PC-3 (cell line): ENCODE data around the gene PRDM5. TPM values are rescaled to one million over a fixed set of nuclear protein-coding genes. Genes with fewer than 3 reads are reported as not detected.

ENCODE experiments used
- ATAC-seq: fragments of 200-7000 bp; cut with Tn5 transposase; 2 replicates; pipeline ENCODE4 v1.9.1; 2020; ENCODE audit warnings: mild to moderate bottlenecking, moderate library complexity
- BruUV-seq: library from RNA; stranded (reverse); fragments of 400-500 nt; replicated peaks from 2 replicates; lab custom pipeline; 2021; lab: Mats Ljungman, UMichigan
- CTCF ChIA-PET: fragments of 300-600 bp; sonication (Branson Sonifier 250); formaldehyde crosslinking; loops from one replicate; lab custom pipeline; 2022; ENCODE audit warnings: antibody characterized with exemption; lab: Charles Lee
- POLR2A ChIA-PET: fragments of 300-600 bp; sonication (Branson Sonifier 250); formaldehyde crosslinking; loops from one replicate; lab custom pipeline; 2022; ENCODE audit warnings: antibody characterized with exemption; ENCODE audit not compliant: unreplicated experiment; lab: Charles Lee
- DNase-seq: peaks from one replicate; pipeline ENCODE4 v3.0.0-alpha.2; 2015
- H2AFZ ChIP-seq: fragments of 300-600 bp; sonication (generic); 2 replicates; pipeline ENCODE4 v1.6.0; 2016; ENCODE audit warnings: antibody characterized with exemption, low read length
- H3F3A ChIP-seq: fragments of 300-600 bp; sonication (generic); one replicate; pipeline ENCODE4 v1.6.0; 2017; ENCODE audit warnings: antibody characterized with exemption, low read length, control low read depth, mild to moderate bottlenecking; ENCODE audit not compliant: unreplicated experiment
- H3K27ac ChIP-seq: fragments of 300-600 bp; sonication (generic); 2 replicates; pipeline ENCODE4 v1.5.1; 2016; ENCODE audit warnings: mild to moderate bottlenecking, low read length
- H3K27me3 ChIP-seq: fragments of 300-600 bp; sonication (generic); 2 replicates; pipeline ENCODE4 v1.6.1; 2016; ENCODE audit warnings: low read length, mixed read lengths
- H3K36me3 ChIP-seq: fragments of 300-600 bp; sonication (generic); 2 replicates; pipeline ENCODE4 v1.6.1; 2016; ENCODE audit warnings: low read depth, mixed run types, low read length, mixed read lengths
- H3K4me1 ChIP-seq: fragments of 300-600 bp; sonication (generic); 2 replicates; pipeline ENCODE4 v1.5.1; 2016; ENCODE audit warnings: low read length; ENCODE audit not compliant: insufficient read depth
- H3K4me2 ChIP-seq: fragments of 300-600 bp; sonication (generic); 2 replicates; pipeline ENCODE4 v1.6.0; 2016; ENCODE audit warnings: low read length
- H3K4me3 ChIP-seq: fragments of 300-600 bp; sonication (generic); 2 replicates; pipeline ENCODE4 v1.5.1; 2016; ENCODE audit warnings: mild to moderate bottlenecking, low read length, mixed read lengths
- H3K79me2 ChIP-seq: fragments of 300-600 bp; sonication (generic); 2 replicates; pipeline ENCODE4 v1.6.1; 2017; ENCODE audit warnings: low read length, mixed read lengths
- H3K9ac ChIP-seq: fragments of 300-600 bp; sonication (generic); 2 replicates; pipeline ENCODE4 v1.6.0; 2016; ENCODE audit warnings: mild to moderate bottlenecking, low read length
- H3K9me2 ChIP-seq: fragments of 300-600 bp; sonication (generic); replicated peaks from 2 replicates; pipeline ENCODE4 v1.6.1; 2016; ENCODE audit warnings: mixed run types, low read length, mixed read lengths
- H3K9me3 ChIP-seq: fragments of 300-600 bp; sonication (generic); 2 replicates; pipeline ENCODE4 v1.6.1; 2016; ENCODE audit warnings: low read length, mixed read lengths
- H4K20me1 ChIP-seq: fragments of 300-600 bp; sonication (generic); 2 replicates; pipeline ENCODE4 v1.6.1; 2016; ENCODE audit warnings: low read length, mixed read lengths
- EZH2 ChIP-seq: fragments of 300-600 bp; sonication (generic); IDR thresholded peaks from one replicate; pipeline ENCODE4 v1.6.1; 2017; ENCODE audit warnings: antibody characterized with exemption, mild to moderate bottlenecking, low read length; ENCODE audit not compliant: unreplicated experiment
- EZH2phosphoT487 ChIP-seq: fragments of 300-600 bp; sonication (generic); IDR thresholded peaks from 2 replicates; pipeline ENCODE4 v1.6.1; 2018; ENCODE audit warnings: mild to moderate bottlenecking, antibody characterized with exemption, low read length, borderline replicate concordance
- intact Hi-C: fragments of 100-400 bp; cut with micrococcal nuclease; formaldehyde crosslinking; loops from 2 replicates; pipeline ENCODE4 v1.9.0; 2023
- total RNA-seq: library from RNA; depleted of rRNA; stranded (reverse); fragments of >200 nt; gene quantifications from 2 replicates; pipeline ENCODE4 v1.2.3, GENCODE V29; 2014
- TF ChIP-seq, protein P1 (sequence below): fragments of 300-600 bp; sonication (generic); conservative IDR thresholded peaks from 2 replicates; pipeline ENCODE4 v1.5.1; 2017; ENCODE audit warnings: antibody characterized with exemption, low read depth, mild to moderate bottlenecking, low read length

Gene PRDM5
- total RNA-seq, 1 experiment from 2014 or later, result 2.4 TPM

DNA sequence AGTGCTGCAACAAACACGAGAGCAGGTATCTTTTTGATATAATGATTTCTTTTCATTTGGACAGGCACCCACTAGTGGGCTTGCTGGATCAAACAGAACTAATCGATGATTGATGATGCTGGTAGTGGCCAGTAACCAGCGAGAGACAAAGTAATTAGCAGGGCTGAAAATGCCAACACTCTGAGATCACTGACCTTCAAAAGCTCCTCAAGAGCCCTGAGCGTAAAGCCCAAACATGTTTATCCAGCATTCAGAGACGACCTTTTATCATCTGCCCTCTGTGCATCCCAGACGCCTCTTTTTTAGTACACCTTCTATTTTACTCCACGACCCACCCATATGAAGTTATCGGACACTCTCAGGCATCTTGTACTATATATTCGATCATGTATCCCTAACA, 186.2 kb downstream of the PRDM5 start:
- Histone ChIP-seq H3K9me3 (no peaks in the 10 kb centered on the region), H3K4me3 (no peak overlapping the region), H3K36me3 (no peaks in the 10 kb centered on the region), H3K9ac (no peak overlapping the region), H3K27me3 (no peaks in the 10 kb centered on the region), H2AFZ (no peak overlapping the region), H3K9me2 (no peaks in the 10 kb centered on the region), H3F3A (no peaks in the 10 kb centered on the region), H3K79me2 (no peaks in the 10 kb centered on the region), H3K4me1 (no peaks in the 10 kb centered on the region), H4K20me1 (no peaks in the 10 kb centered on the region), H3K4me2 (no peak overlapping the region), H3K27ac (no peak overlapping the region)
- intact Hi-C loops, result no loop called here
- ChIA-PET CTCF (no interaction called here), POLR2A (no interaction called here)
- no peak for TF ChIP-seq EZH2phosphoT487
- TF ChIP-seq, protein P1, sequence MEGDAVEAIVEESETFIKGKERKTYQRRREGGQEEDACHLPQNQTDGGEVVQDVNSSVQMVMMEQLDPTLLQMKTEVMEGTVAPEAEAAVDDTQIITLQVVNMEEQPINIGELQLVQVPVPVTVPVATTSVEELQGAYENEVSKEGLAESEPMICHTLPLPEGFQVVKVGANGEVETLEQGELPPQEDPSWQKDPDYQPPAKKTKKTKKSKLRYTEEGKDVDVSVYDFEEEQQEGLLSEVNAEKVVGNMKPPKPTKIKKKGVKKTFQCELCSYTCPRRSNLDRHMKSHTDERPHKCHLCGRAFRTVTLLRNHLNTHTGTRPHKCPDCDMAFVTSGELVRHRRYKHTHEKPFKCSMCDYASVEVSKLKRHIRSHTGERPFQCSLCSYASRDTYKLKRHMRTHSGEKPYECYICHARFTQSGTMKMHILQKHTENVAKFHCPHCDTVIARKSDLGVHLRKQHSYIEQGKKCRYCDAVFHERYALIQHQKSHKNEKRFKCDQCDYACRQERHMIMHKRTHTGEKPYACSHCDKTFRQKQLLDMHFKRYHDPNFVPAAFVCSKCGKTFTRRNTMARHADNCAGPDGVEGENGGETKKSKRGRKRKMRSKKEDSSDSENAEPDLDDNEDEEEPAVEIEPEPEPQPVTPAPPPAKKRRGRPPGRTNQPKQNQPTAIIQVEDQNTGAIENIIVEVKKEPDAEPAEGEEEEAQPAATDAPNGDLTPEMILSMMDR, result no peak
- no peak for TF ChIP-seq EZH2
- ATAC-seq (no peak), DNase-seq (no peak)
- no TSS peak for BruUV-seq

GRCh38 chr4:120733968-120734367, 188.6 kb downstream of the PRDM5 start:
- no peaks in the 10 kb centered on the region for H4K20me1 ChIP-seq
- H3K27me3 ChIP-seq, result no peaks in the 10 kb centered on the region
- TF ChIP-seq, protein P1, result no peak
- TF ChIP-seq EZH2phosphoT487 (no peak), EZH2 (no peak)
- H3K4me1 ChIP-seq, result no peaks in the 10 kb centered on the region
- ATAC-seq (no peak), DNase-seq (no peak)
- intact Hi-C loops, result no loop called here
- no peaks in the 10 kb centered on the region for H3K9me2 ChIP-seq
- H3K4me2 ChIP-seq, result no peak overlapping the region
- POLR2A ChIA-PET, result no interaction called here
- H3K27ac ChIP-seq, result no peak overlapping the region
- no peak overlapping the region for H2AFZ ChIP-seq
- CTCF ChIA-PET, result no interaction called here
- BruUV-seq, result no TSS peak
- H3K36me3 ChIP-seq, result no peaks in the 10 kb centered on the region
- no peaks in the 10 kb centered on the region for H3F3A ChIP-seq
- no peak overlapping the region for H3K9ac ChIP-seq
- H3K4me3 ChIP-seq, result no peak overlapping the region
- H3K9me3 ChIP-seq, result no peaks in the 10 kb centered on the region
- H3K79me2 ChIP-seq, result no peaks in the 10 kb centered on the region

GRCh38 chr4:120733054-120733453, 189.5 kb downstream of the PRDM5 start:
- Histone ChIP-seq H3F3A (no peaks in the 10 kb centered on the region), H3K4me1 (no peaks in the 10 kb centered on the region), H3K4me3 (no peak overlapping the region), H3K27me3 (no peaks in the 10 kb centered on the region), H3K36me3 (no peaks in the 10 kb centered on the region), H3K9me2 (no peaks in the 10 kb centered on the region), H2AFZ (no peak overlapping the region), H3K79me2 (no peaks in the 10 kb centered on the region), H3K9ac (no peak overlapping the region), H3K27ac (no peak overlapping the region), H3K4me2 (no peak overlapping the region), H3K9me3 (no peaks in the 10 kb centered on the region), H4K20me1 (no peaks in the 10 kb centered on the region)
- no TSS peak for BruUV-seq
- intact Hi-C loops, result no loop called here
- ChIA-PET CTCF (no interaction called here), POLR2A (no interaction called here)
- DNase-seq (no peak), ATAC-seq (no peak)
- TF ChIP-seq EZH2 (no peak), EZH2phosphoT487 (no peak)
- TF ChIP-seq, protein P1, result no peak
